Measurements from ENCODE around the gene LANCL3.

DNA sequence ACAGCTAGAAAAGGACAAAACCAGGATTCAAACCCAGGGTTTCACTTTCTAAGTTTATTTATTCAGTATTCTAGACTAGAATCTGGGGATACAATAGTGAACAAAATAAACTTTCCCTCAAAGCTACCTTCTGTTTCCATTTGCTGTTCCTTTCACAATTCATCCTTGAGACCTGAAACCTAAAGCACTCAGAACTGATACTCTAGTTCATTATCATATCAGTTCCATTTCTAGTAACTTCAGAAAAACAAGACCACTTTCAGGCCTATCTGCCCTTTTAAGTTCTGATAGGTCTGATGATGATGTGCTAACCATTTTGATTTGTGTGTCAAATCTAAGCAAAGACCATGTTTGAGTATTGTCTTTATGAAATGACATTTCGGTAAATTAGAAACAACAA is 106.3 kb downstream of the LANCL3 start:
- TF ChIP-seq CTCF (IDR thresholded peaks at IDR 0.05): no peak
- TF ChIP-seq POLR2A (IDR thresholded peaks at IDR 0.05): no peak
